CD4-positive, alpha-beta T cell treated with Interleukin-10 for 1 hour (primary cell): ENCODE data around the gene SH3PXD2B.

ENCODE experiments used
- DNase-seq: peaks from one replicate; pipeline ENCODE4 v3.0.0-alpha.2; 2020

The SH3PXD2B gene

GRCh38 chr5:172452398-172453205 is 1.7 kb downstream of the SH3PXD2B start:
- DNase-seq, result no peak

GRCh38 chr5:172451771-172452197 is 2.5 kb downstream of the SH3PXD2B start:
- DNase-seq, result no peak

GRCh38 chr5:172450861-172451695 is 3.2 kb downstream of the SH3PXD2B start:
- DNase-seq, result peak; percentile 41

- no peak for DNase-seq
Measured at GRCh38 chr5:172450453-172450852, 3.9 kb downstream of the SH3PXD2B start.

- DNase-seq, result no peak
Measured at GRCh38 chr5:172448999-172449398, 5.3 kb downstream of the SH3PXD2B start.

GRCh38 chr5:172447646-172448365 is 6.5 kb downstream of the SH3PXD2B start:
- no peak for DNase-seq

- DNase-seq, result no peak
Measured at GRCh38 chr5:172446336-172447051, 7.8 kb downstream of the SH3PXD2B start.

GRCh38 chr5:172445866-172446265 is 8.5 kb downstream of the SH3PXD2B start:
- no peak for DNase-seq

GRCh38 chr5:172444626-172445365 is 9.5 kb downstream of the SH3PXD2B start:
- no peak for DNase-seq

GRCh38 chr5:172444110-172444510 is 10.2 kb downstream of the SH3PXD2B start:
- no peak for DNase-seq

- no peak for DNase-seq
Measured at GRCh38 chr5:172443441-172444109, 10.8 kb downstream of the SH3PXD2B start.

GRCh38 chr5:172442592-172442991 is 11.7 kb downstream of the SH3PXD2B start:
- no peak for DNase-seq

- DNase-seq, result no peak
Measured at GRCh38 chr5:172441262-172441751, 13.0 kb downstream of the SH3PXD2B start.

GRCh38 chr5:172440486-172440885 is 13.8 kb downstream of the SH3PXD2B start:
- DNase-seq, result no peak

GRCh38 chr5:172439785-172440477 is 14.4 kb downstream of the SH3PXD2B start:
- DNase-seq, result no peak

- no peak for DNase-seq
Measured at GRCh38 chr5:172438319-172438668, 16.0 kb downstream of the SH3PXD2B start.

- no peak for DNase-seq
Measured at GRCh38 chr5:172437445-172438318, 16.6 kb downstream of the SH3PXD2B start.

GRCh38 chr5:172436879-172437369 is 17.4 kb downstream of the SH3PXD2B start:
- DNase-seq, result no peak
